IMR-90 (cell line): ENCODE data around the gene ROBO1. TPM values are rescaled to one million over a fixed set of nuclear protein-coding genes. Genes with fewer than 3 reads are reported as not detected.

Source experiments
- ATAC-seq: fragments of 200-7000 bp; cut with Tn5 transposase; 2 replicates; pipeline ENCODE4 v1.9.1; 2020; ENCODE audit warnings: low read depth, mild to moderate bottlenecking, moderate library complexity
- BruUV-seq: library from RNA; stranded (reverse); fragments of 400-500 nt; replicated peaks from 2 replicates; lab custom pipeline; 2021; lab: Mats Ljungman, UMichigan
- CTCF ChIA-PET: fragments of 300-600 bp; formaldehyde crosslinking; extraction: SDS; loops from one replicate; lab custom pipeline; 2021; ENCODE audit warnings: antibody characterized with exemption; lab: Yijun Ruan, JAX
- POLR2A ChIA-PET: fragments of 300-600 bp; sonication (Branson Sonifier 250); formaldehyde crosslinking; loops from one replicate; lab custom pipeline; 2022; ENCODE audit warnings: antibody characterized with exemption; ENCODE audit not compliant: unreplicated experiment; lab: Charles Lee
- DNase-seq: peaks from one replicate; pipeline ENCODE4 v3.0.0; 2013
- H2AFZ ChIP-seq: replicated peaks from 2 replicates; pipeline ENCODE3; 2013; ENCODE audit warnings: low read length, mild to moderate bottlenecking; ENCODE audit not compliant: poor library complexity
- H2AK5ac ChIP-seq: 2 replicates; pipeline ENCODE4 v1.6.1; 2013; ENCODE audit warnings: low read depth, low read length, inconsistent platforms
- H2AK9ac ChIP-seq: replicated peaks from 2 replicates; pipeline ENCODE3; 2013; ENCODE audit warnings: mild to moderate bottlenecking, low read depth, low read length, moderate library complexity; ENCODE audit not compliant: poor library complexity
- H2BK120ac ChIP-seq: 2 replicates; pipeline ENCODE4 v1.6.1; 2013; ENCODE audit warnings: low read depth, low read length, inconsistent platforms
- H2BK15ac ChIP-seq: 3 replicates; pipeline ENCODE4 v1.6.1; 2013; ENCODE audit warnings: low read depth, low read length, inconsistent platforms
- H2BK20ac ChIP-seq: 2 replicates; pipeline ENCODE4 v1.6.1; 2013; ENCODE audit warnings: low read depth, mild to moderate bottlenecking, inconsistent platforms, low read length, moderate library complexity
- H2BK5ac ChIP-seq: 2 replicates; pipeline ENCODE4 v1.6.1; 2013; ENCODE audit warnings: mild to moderate bottlenecking, low read depth, low read length, inconsistent platforms; ENCODE audit not compliant: poor library complexity, severe bottlenecking
- H3K14ac ChIP-seq: replicated peaks from 2 replicates; pipeline ENCODE4 v1.6.1; 2013; ENCODE audit warnings: low read depth, low read length, inconsistent platforms
- H3K18ac ChIP-seq: 2 replicates; pipeline ENCODE4 v1.6.1; 2013; ENCODE audit warnings: low read depth, low read length, control low read depth
- H3K23ac ChIP-seq: 2 replicates; pipeline ENCODE4 v1.6.1; 2013; ENCODE audit warnings: low read depth, low read length, inconsistent platforms
- H3K27ac ChIP-seq: 2 replicates; pipeline ENCODE4 v1.5.1; 2013; ENCODE audit warnings: mild to moderate bottlenecking, control low read depth, low read length; ENCODE audit not compliant: insufficient read depth
- H3K27me3 ChIP-seq: 2 replicates; pipeline ENCODE4 v1.6.1; 2013; ENCODE audit warnings: low read length; ENCODE audit not compliant: control insufficient read depth, insufficient read depth
- H3K36me3 ChIP-seq: 2 replicates; pipeline ENCODE4 v1.6.1; 2013; ENCODE audit warnings: low read length, mixed read lengths; ENCODE audit not compliant: control insufficient read depth, insufficient read depth
- H3K4ac ChIP-seq: 2 replicates; pipeline ENCODE4 v1.6.1; 2013; ENCODE audit warnings: low read depth, low read length, inconsistent platforms
- H3K4me1 ChIP-seq: 2 replicates; pipeline ENCODE4 v1.6.1; 2013; ENCODE audit warnings: low read length, mixed read lengths; ENCODE audit not compliant: control insufficient read depth, insufficient read depth
- H3K4me2 ChIP-seq: 2 replicates; pipeline ENCODE4 v1.6.1; 2013; ENCODE audit warnings: low read depth, mild to moderate bottlenecking, control low read depth, low read length, moderate library complexity
- H3K4me3 ChIP-seq: 2 replicates; pipeline ENCODE4 v1.5.1; 2013; ENCODE audit warnings: low read depth, mild to moderate bottlenecking, control low read depth, low read length, moderate library complexity; ENCODE audit not compliant: insufficient read depth
- H3K56ac ChIP-seq: 2 replicates; pipeline ENCODE4 v1.6.1; 2013; ENCODE audit warnings: low read length, inconsistent platforms; ENCODE audit not compliant: insufficient read depth; ENCODE audit errors: extremely low read depth
- H3K79me1 ChIP-seq, 2 experiments: 2 replicates each; pipeline ENCODE4 v1.6.1; 2013; ENCODE audit warnings: low read length in 2 of 2, inconsistent platforms in 1 of 2, low read depth in 1 of 2
- H3K9ac ChIP-seq: 2 replicates; pipeline ENCODE4 v1.6.1; 2013; ENCODE audit warnings: low read depth, low read length, control low read depth
- H3K9me1 ChIP-seq: 2 replicates; pipeline ENCODE4 v1.6.1; 2013; ENCODE audit warnings: low read length, inconsistent platforms; ENCODE audit not compliant: insufficient read depth
- H3K9me3 ChIP-seq: 2 replicates; pipeline ENCODE4 v1.6.1; 2013; ENCODE audit warnings: low read length; ENCODE audit not compliant: control insufficient read depth, insufficient read depth
- H4K20me1 ChIP-seq: 2 replicates; pipeline ENCODE4 v1.6.1; 2013; ENCODE audit warnings: low read length, inconsistent platforms; ENCODE audit not compliant: insufficient read depth
- H4K5ac ChIP-seq: 2 replicates; pipeline ENCODE4 v1.6.1; 2013; ENCODE audit warnings: mild to moderate bottlenecking, low read depth, low read length, control low read depth
- H4K8ac ChIP-seq, 2 experiments: 2 replicates each; pipeline ENCODE4 v1.6.1; 2013; ENCODE audit warnings: low read depth in 2 of 2, low read length in 2 of 2, control low read depth in 1 of 2, inconsistent platforms in 1 of 2
- H4K91ac ChIP-seq: 2 replicates; pipeline ENCODE4 v1.6.1; 2013; ENCODE audit warnings: low read depth, low read length, inconsistent platforms; ENCODE audit not compliant: insufficient read depth
- ELK1 ChIP-seq: fragments of 150-350 bp; IDR thresholded peaks from 2 replicates; pipeline ENCODE4 v1.6.1; 2016; ENCODE audit warnings: low read depth, mild to moderate bottlenecking, low read length, moderate library complexity, borderline replicate concordance
- MAFK ChIP-seq: IDR thresholded peaks from 2 replicates; pipeline ENCODE4 v1.6.1; 2012; ENCODE audit warnings: low read depth, low read length, improper control_type of control experiment
- WGBS, 2 experiments: methylation state at CpG; one replicate each; pipeline versions ENCODE4 v1.1.5 to v1.1.7; 2013; ENCODE audit warnings: missing lambda C conversion rate in 2 of 2; ENCODE audit not compliant: insufficient read length in 1 of 2; ENCODE audit errors: extremely low coverage in 2 of 2; 5-methylcytosine and 5-hydroxymethylcytosine counted together
- dilution Hi-C: fragments of 300-500 bp; cut with HindIII; formaldehyde crosslinking; loops from one replicate; pipeline ENCODE4 v1.14.3; 2018; ENCODE audit warnings: low sequenced_read_pairs; ENCODE audit not compliant: unreplicated experiment
- in situ Hi-C: fragments of 300-500 bp; cut with MboI; formaldehyde crosslinking; loops from 3 replicates; pipeline ENCODE4 v1.14.3; 2019; ENCODE audit warnings: low sequenced_read_pairs, inconsistent platforms, mixed read lengths
- intact Hi-C: fragments of 100-400 bp; cut with micrococcal nuclease; formaldehyde crosslinking; loops from 2 replicates; pipeline ENCODE4 v1.10.0; 2022
- polyA plus RNA-seq, 3 experiments: library from polyadenylated mRNA; depleted of rRNA; stranded (reverse); fragments of >200 nt; gene quantifications; 2 replicates each; pipeline ENCODE4 v1.2.3, GENCODE V29; 2012; ENCODE audit warnings: low replicate concordance in 1 of 3
- total RNA-seq: library from RNA; depleted of rRNA; stranded (reverse); fragments of >200 nt; gene quantifications from 2 replicates; pipeline ENCODE4 v1.2.3, GENCODE V29; 2012

The ROBO1 gene
- total and polyA plus RNA-seq, 2 of the 4 experiments (the other 2 are of a cell fraction): 24.1 to 53.9 TPM

- no peaks in the 10 kb centered on the region for H3K27me3 ChIP-seq
- H3K79me1 ChIP-seq: no peaks in the 10 kb centered on the region
- no peak overlapping the region for H3K56ac ChIP-seq
- dilution Hi-C loops (no loop called here), intact Hi-C loops (no loop called here), in situ Hi-C loops (no loop called here)
- no peak overlapping the region for H2AK9ac ChIP-seq
- CTCF ChIA-PET: no interaction called here
- no peak overlapping the region for H3K18ac ChIP-seq
- no peaks in the 10 kb centered on the region for H3K36me3 ChIP-seq
- WGBS, 2 experiments: no CpG with 5 or more reads among the region's 1 CpG
- no peaks in the 10 kb centered on the region for H3K9me1 ChIP-seq
- H3K4me2 ChIP-seq: no peak overlapping the region
- no peak overlapping the region for H3K4me3 ChIP-seq
- H2AK5ac ChIP-seq: no peak overlapping the region
- H2BK15ac ChIP-seq: no peak overlapping the region
- DNase-seq (no peak), ATAC-seq (no peak)
- no peak overlapping the region for H2BK20ac ChIP-seq
- H3K27ac ChIP-seq: no peak overlapping the region
- no peak overlapping the region for H2BK5ac ChIP-seq
- peak; percentile 77 for TF ChIP-seq MAFK
- TF ChIP-seq ELK1: no peak
- H4K8ac ChIP-seq: no peak overlapping the region
- no peak overlapping the region for H4K5ac ChIP-seq
- no peak overlapping the region for H3K14ac ChIP-seq
- H4K20me1 ChIP-seq: no peaks in the 10 kb centered on the region
- no peaks in the 10 kb centered on the region for H3K9me3 ChIP-seq
- H3K4ac ChIP-seq: no peak overlapping the region
- no TSS peak for BruUV-seq
- POLR2A ChIA-PET: no interaction called here
- no peak overlapping the region for H2AFZ ChIP-seq
- H3K4me1 ChIP-seq: peaks cover 1% of the 10 kb centered on the region; the same call in 1 of the 2 replicates
- H2BK120ac ChIP-seq: no peak overlapping the region
- no peak overlapping the region for H4K91ac ChIP-seq
- H3K23ac ChIP-seq: no peak overlapping the region
- no peak overlapping the region for H3K9ac ChIP-seq
Measured at GRCh38 chr3:78732893-78733292, 1034.9 kb downstream of the ROBO1 start.
